Adrenal gland (tissue), 12 donors: ENCODE results near the gene TNS3. TPM values are rescaled to one million over a fixed set of nuclear protein-coding genes. Genes with fewer than 3 reads are reported as not detected.

ENCODE experiments used
- DNase-seq, 7 donors: peaks; one replicate each; pipeline ENCODE4 v3.0.0-alpha.2; 2019 to 2020
- H3K27ac ChIP-seq, 5 donors: fragments of 200-600 bp; sonication (generic) in 4 of 5; 1 replicate in 3 of 5; 2 replicates in 2 of 5; pipeline versions ENCODE4 v1.5.1 to v1.8.0; 2016 to 2020; ENCODE audit warnings: mild to moderate bottlenecking in 1 of 5
- H3K27me3 ChIP-seq: fragments of 200-600 bp; 2 replicates; pipeline ENCODE4 v1.8.0; 2021
- H3K36me3 ChIP-seq, 2 donors: fragments of 200-600 bp; replicated peaks in 1 of 2; 1 replicate in 1 of 2; 2 replicates in 1 of 2; pipeline versions ENCODE4 v1.5.1 to v1.8.0; 2018 to 2022
- H3K4me1 ChIP-seq, 2 donors: fragments of 200-600 bp; replicated peaks in 1 of 2; 1 replicate in 1 of 2; 2 replicates in 1 of 2; pipeline versions ENCODE4 v1.5.1 to v1.8.0; 2018 to 2021
- H3K4me3 ChIP-seq, 4 donors: fragments of 200-600 bp; sonication (generic) in 3 of 4; one replicate each; pipeline ENCODE4 v1.5.1; 2016 to 2018
- H3K9me3 ChIP-seq, 3 donors: fragments of 200-600 bp; sonication (generic) in 1 of 3; replicated peaks in 1 of 3; 1 replicate in 2 of 3; 2 replicates in 1 of 3; pipeline versions ENCODE4 v1.5.1 to v1.8.0; 2016 to 2021
- POLR2A ChIP-seq, 2 donors: fragments of 450-650 bp; IDR thresholded peaks; one replicate each; pipeline ENCODE4 v1.6.1; 2017; ENCODE audit warnings: antibody characterized with exemption in 2 of 2, mild to moderate bottlenecking in 2 of 2, moderate library complexity in 1 of 2
- WGBS, 4 donors: extraction: QIAGEN DNeasy Blood & Tissue Kit in 2 of 4; methylation state at CpG; one replicate each; pipeline versions ENCODE4 v1.1.5 to v1.1.7; 2013 to 2017; 5-methylcytosine and 5-hydroxymethylcytosine counted together
- intact Hi-C, 2 donors: fragments of 100-400 bp; cut with DNase I; formaldehyde crosslinking; loops; one replicate each; pipeline versions ENCODE4 v1.14.1 to v1.15.0; 2022 to 2023
- polyA plus RNA-seq, 3 donors: library from polyadenylated mRNA; stranded (reverse); fragments of 200-250 nt in 2 of 3; fragments of 350-450 nt in 1 of 3; fragmentation: Illumina TruSeq in 1 of 3; extraction: RNeasy Lipid Tissue Mini Kit (QIAGEN cat#74804) in 1 of 3; gene quantifications; one replicate each; pipeline ENCODE4 v1.2.3, GENCODE V29; 2013 to 2014
- total RNA-seq, 9 donors: library from RNA; depleted of rRNA in 4 of 9; stranded (reverse); fragments of >200 nt in 4 of 9; fragments of 120-200 nt in 1 of 9; fragmentation: NEBNext Ultra II Directional in 1 of 9; extraction: Animal tissue kit (Norgen Biotek cat#: 25700) in 1 of 9; gene quantifications; one replicate each; pipeline versions ENCODE4 v1.1.0 to v1.2.4, GENCODE V29; 2013 to 2023
- TF ChIP-seq, protein P1 (sequence below), 6 experiments: fragments of 450-650 bp in 4 of 6; fragments of 200-600 bp in 2 of 6; sonication (generic) in 1 of 6; IDR thresholded peaks; 1 replicate in 5 of 6; 2 replicates in 1 of 6; pipeline versions ENCODE4 v1.5.1 to v1.8.0; 2016 to 2021; ENCODE audit warnings: antibody characterized with exemption in 6 of 6, mild to moderate bottlenecking in 2 of 6, moderate library complexity in 1 of 6
- donor health status: healthy with polysubstance abuse.
- donor health status: Bipolar disorder and iron deficiency.
- donor health status: DM: yes; HTN: yes; CAD: no.
- donor health status: DM: no; HTN: no; CAD: no.
- donor health status: DM: no; HTN: no; CAD: no.
- donor health status: DM: yes; HTN: yes; CAD: no.

TNS3 gene
- total and polyA plus RNA-seq, 12 donors: 21.0 to 188 (median 99.8) TPM

DNA sequence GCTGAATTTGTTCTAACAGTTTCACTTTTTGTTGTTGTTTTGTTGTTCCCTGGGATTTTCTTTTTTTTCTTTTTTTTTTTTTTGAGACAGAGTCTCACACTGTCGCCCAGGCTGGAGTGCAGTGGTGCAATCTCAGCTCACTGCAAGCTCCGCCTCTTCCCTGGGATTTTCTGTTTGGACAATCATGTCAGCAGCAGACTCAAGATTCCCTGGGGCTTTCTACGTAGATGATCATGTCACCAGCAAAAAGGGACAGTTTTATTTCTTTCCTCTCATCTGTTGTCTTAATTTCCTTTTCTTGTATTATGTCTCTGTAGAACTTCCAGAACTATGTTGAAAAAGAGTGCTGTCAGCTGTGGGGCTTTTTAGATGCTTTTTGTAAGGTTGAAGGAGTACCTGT is 241.4 kb downstream of the TNS3 start:
- intact Hi-C loops: no loop called here
- Histone ChIP-seq H3K4me1 (peaks cover 0 to 8% of the 10 kb centered on the region in 2 donors), H3K4me3 (no peak overlapping the region), H3K36me3 (peaks cover 0 to 35% of the 10 kb centered on the region in 2 donors), H3K9me3 (no peaks in the 10 kb centered on the region), H3K27ac (no peak overlapping the region), H3K27me3 (no peaks in the 10 kb centered on the region)
- peak in 1 of 7 donors; percentile 44 for DNase-seq
- 74 to 89% (median 86%) methylated on average over 3 of the region's 3 CpGs for WGBS, 4 donors
- TF ChIP-seq POLR2A (IDR thresholded peaks at IDR 0.05): no peak
- TF ChIP-seq, protein P1, sequence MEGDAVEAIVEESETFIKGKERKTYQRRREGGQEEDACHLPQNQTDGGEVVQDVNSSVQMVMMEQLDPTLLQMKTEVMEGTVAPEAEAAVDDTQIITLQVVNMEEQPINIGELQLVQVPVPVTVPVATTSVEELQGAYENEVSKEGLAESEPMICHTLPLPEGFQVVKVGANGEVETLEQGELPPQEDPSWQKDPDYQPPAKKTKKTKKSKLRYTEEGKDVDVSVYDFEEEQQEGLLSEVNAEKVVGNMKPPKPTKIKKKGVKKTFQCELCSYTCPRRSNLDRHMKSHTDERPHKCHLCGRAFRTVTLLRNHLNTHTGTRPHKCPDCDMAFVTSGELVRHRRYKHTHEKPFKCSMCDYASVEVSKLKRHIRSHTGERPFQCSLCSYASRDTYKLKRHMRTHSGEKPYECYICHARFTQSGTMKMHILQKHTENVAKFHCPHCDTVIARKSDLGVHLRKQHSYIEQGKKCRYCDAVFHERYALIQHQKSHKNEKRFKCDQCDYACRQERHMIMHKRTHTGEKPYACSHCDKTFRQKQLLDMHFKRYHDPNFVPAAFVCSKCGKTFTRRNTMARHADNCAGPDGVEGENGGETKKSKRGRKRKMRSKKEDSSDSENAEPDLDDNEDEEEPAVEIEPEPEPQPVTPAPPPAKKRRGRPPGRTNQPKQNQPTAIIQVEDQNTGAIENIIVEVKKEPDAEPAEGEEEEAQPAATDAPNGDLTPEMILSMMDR (IDR thresholded peaks at IDR 0.05): no peak

DNA sequence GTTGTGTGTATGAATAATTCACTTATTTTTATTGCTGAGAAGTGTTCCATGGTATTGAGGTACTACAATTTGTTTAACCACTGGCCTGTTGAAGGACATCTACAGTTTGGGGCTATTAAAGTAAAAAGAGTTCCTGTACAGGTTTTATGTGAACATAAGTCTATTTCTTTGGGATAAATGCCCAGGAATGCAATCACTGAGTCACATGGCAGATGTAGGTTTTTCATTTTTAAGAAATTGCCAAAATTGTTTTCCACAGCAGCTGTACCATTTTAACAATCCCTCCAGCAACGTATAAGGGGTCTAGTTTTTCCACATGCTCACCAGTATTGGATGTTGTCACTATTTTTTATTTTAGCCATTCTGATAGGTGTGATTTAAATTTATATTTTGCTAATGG is 243.9 kb downstream of the TNS3 start:
- Histone ChIP-seq H3K27ac (no peak overlapping the region), H3K4me1 (peaks cover 0 to 7% of the 10 kb centered on the region in 2 donors), H3K36me3 (peaks cover 0 to 23% of the 10 kb centered on the region in 2 donors), H3K9me3 (no peaks in the 10 kb centered on the region), H3K27me3 (no peaks in the 10 kb centered on the region), H3K4me3 (no peak overlapping the region)
- TF ChIP-seq, protein P1 (IDR thresholded peaks at IDR 0.05): no peak
- TF ChIP-seq POLR2A (IDR thresholded peaks at IDR 0.05): no peak
- no peak for DNase-seq
- intact Hi-C loops: no loop called here
- WGBS, 4 donors: 80 to 93% (median 88%) methylated on average over 1 of the region's 1 CpG

DNA sequence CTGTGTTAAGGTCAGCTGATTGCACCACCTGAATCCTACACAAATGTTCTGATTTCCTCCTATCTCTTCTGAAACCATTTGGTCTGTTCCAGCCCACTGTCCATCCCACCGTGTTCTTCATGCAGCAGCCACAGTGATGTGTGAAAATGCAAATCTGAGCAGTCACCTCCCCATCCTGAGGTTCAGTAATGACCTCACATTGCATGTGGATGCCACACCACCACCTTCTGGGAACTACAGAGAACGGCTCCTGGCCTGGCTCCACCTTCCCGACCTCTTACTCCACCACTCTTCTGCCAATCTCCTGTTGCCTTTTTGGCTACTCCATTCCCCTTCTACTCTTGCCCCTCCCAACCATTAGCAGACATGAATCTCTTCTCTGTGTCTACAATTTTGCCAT is 244.4 kb downstream of the TNS3 start:
- no peaks in the 10 kb centered on the region for H3K9me3 ChIP-seq
- H3K4me3 ChIP-seq: no peak overlapping the region
- DNase-seq: peak in 1 of 7 donors; percentile 30
- intact Hi-C loops: no loop called here
- no peak overlapping the region for H3K27ac ChIP-seq
- WGBS, 4 donors: 78 to 85% (median 82%) methylated on average over 3 of the region's 3 CpGs
- no peaks in the 10 kb centered on the region for H3K27me3 ChIP-seq
- peaks cover 0 to 2% of the 10 kb centered on the region in 2 donors for H3K4me1 ChIP-seq
- no peak for TF ChIP-seq POLR2A (IDR thresholded peaks at IDR 0.05)
- TF ChIP-seq, protein P1 (IDR thresholded peaks at IDR 0.05): no peak
- H3K36me3 ChIP-seq: peaks cover 0 to 20% of the 10 kb centered on the region in 2 donors

DNA sequence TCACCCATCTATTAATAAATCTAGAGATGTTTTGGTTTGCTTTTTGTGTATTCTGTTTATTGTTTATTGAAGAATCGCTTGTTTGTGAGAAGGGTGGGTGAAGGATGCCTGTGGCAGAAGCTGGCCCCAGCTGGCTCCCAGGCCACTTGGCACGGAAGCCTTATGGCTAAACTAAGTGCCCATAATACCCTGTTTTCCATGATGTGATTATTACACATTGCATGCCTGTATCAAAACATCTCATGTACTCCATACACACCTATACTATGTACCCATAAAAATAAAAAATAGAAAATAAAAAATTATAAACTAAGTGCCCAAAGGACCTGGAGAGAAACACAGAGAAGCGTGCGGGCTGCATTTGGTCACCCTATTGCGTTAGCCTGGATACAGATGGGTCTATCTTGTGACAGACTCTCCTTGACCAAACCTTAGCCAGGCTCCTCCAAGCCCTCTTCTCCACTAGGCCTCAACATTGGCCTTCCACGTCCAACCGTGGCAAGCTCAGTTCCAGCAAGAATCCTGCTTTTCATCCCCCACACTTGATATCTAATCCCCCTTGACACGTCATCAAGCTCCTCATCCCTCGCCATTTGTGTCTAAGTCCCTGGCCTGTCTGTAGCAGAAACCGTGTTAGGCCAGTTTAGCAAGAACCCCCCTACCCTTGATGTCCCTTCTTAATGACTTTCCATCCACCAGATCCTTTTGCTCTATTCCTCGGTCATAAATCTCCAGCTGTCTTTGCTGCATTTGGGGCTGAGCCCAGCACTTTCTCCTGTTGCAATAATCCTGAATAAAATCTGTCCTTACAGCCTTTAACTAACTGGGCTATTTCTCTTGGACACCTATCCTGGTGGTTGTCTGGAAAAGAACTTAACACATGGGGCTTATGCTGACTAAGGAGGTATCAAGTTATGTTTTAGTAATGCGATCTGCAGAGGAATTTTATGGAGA is 245.2 kb downstream of the TNS3 start:
- intact Hi-C loops: no loop called here
- Histone ChIP-seq H3K4me3 (no peak overlapping the region), H3K4me1 (no peaks in the 10 kb centered on the region), H3K9me3 (no peaks in the 10 kb centered on the region), H3K27ac (no peak overlapping the region), H3K27me3 (no peaks in the 10 kb centered on the region), H3K36me3 (peaks cover 0 to 26% of the 10 kb centered on the region in 2 donors)
- WGBS, 4 donors: 92 to 96% (median 95%) methylated on average over 12 of the region's 12 CpGs
- no peak for DNase-seq
- TF ChIP-seq POLR2A (IDR thresholded peaks at IDR 0.05): no peak
- TF ChIP-seq, protein P1 (IDR thresholded peaks at IDR 0.05): no peak
